BLaER1 treated with 17β-estradiol and CSF1 and Interleukin-3, amounts not matched to agents 10 nM and 100 nM (cell line): ENCODE results near the gene CCDC112.
A peak's percentile ranks its signal among the peaks of the same experiment; 100 is the strongest.

Source experiments
- H3K27ac ChIP-seq, 11 experiments: shearing (Covaris generic); formaldehyde crosslinking; 2 replicates each; pipeline ENCODE4 v1.8.1; 2022
- H3K27me3 ChIP-seq, 11 experiments: shearing (Covaris generic); formaldehyde crosslinking; 2 replicates each; pipeline ENCODE4 v1.8.1; 2022
- H3K36me3 ChIP-seq, 11 experiments: shearing (Covaris generic); formaldehyde crosslinking; 2 replicates each; pipeline ENCODE4 v1.8.1; 2022
- H3K4me1 ChIP-seq, 10 experiments: shearing (Covaris generic); formaldehyde crosslinking; 2 replicates each; pipeline ENCODE4 v1.8.1; 2022
- H3K4me2 ChIP-seq, 11 experiments: shearing (Covaris generic); formaldehyde crosslinking; 2 replicates each; pipeline ENCODE4 v1.8.1; 2022
- H3K4me3 ChIP-seq, 10 experiments: shearing (Covaris generic); formaldehyde crosslinking; 2 replicates each; pipeline ENCODE4 v1.8.1; 2022
- H3K9ac ChIP-seq, 11 experiments: shearing (Covaris generic); formaldehyde crosslinking; 2 replicates each; pipeline ENCODE4 v1.8.1; 2022
- H3K9me3 ChIP-seq, 11 experiments: shearing (Covaris generic); formaldehyde crosslinking; replicated peaks in 1 of 11; 2 replicates each; pipeline ENCODE4 v1.8.1; 2022
- H4K20me1 ChIP-seq, 11 experiments: shearing (Covaris generic); formaldehyde crosslinking; 2 replicates each; pipeline ENCODE4 v1.8.1; 2022
- Cebpa-rat ChIP-seq, 11 experiments: shearing (Covaris generic); IDR thresholded peaks; 2 replicates each; pipeline ENCODE4 v1.8.1; 2022

CCDC112 gene

DNA sequence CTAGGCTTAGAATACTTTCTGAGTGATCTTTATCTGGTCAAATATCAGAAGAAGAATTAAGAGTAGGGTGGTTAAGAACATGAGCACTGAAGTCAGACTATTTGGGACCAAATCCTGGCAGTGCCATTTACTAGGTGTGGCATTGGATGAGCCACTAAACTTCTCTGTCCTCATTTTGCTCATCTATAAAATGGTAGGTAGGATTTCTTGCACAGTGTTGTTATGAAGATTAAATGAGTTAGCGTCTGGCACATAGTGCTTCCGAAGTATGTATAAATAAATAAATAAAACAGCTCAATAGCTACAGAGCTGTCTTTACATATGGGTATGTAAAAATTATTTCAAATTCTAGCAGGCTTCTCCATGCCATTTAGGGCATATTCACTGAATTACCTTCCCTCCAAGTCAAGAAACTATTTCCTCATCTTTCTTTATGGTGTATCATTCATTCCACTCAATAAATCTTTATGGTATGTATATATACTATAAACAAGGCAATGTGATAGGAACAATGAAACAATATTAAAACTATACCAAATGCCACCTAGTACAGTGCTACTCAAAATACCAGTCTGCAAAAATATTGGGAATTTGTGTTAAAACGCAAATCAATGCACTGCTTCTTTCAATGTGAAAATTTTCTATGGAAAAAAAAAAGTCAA, 24.0 kb downstream of the CCDC112 start:
- no peak overlapping the region for H3K4me3 ChIP-seq
- peaks cover 6 to 54% (median 39%) of the 10 kb centered on the region in 10 experiments; a peak in 17 of 20 replicates for H3K4me1 ChIP-seq
- peak overlapping the region in 1 of 11 experiments; percentile 46; a peak in 1 of 22 replicates for H3K9ac ChIP-seq
- no peaks in the 10 kb centered on the region for H3K9me3 ChIP-seq
- no peaks in the 10 kb centered on the region for H4K20me1 ChIP-seq
- H3K27ac ChIP-seq, result peak overlapping the region in 5 of 11 experiments; percentile 20 to 63 (median 56); a peak in 7 of 22 replicates
- peak overlapping the region in 6 of 11 experiments; percentile 37 to 83 (median 77); a peak in 12 of 22 replicates for H3K4me2 ChIP-seq
- peaks cover 8 to 46% (median 15%) of the 10 kb centered on the region in 11 experiments; a peak in 15 of 22 replicates for H3K36me3 ChIP-seq
- TF ChIP-seq Cebpa-rat (IDR thresholded peaks at IDR 0.05), result no peak
- H3K27me3 ChIP-seq, result no peaks in the 10 kb centered on the region

GRCh38 chr5:115271295-115272050, 25.0 kb downstream of the CCDC112 start:
- Histone ChIP-seq H3K36me3 (peaks cover 12 to 52% (median 20%) of the 10 kb centered on the region in 11 experiments; a peak in 19 of 22 replicates), H3K27me3 (no peaks in the 10 kb centered on the region), H3K4me3 (peak overlapping the region in 2 of 10 experiments; percentile 4 to 16; a peak in 1 of 20 replicates), H4K20me1 (no peaks in the 10 kb centered on the region), H3K4me2 (peak overlapping the region in 9 of 11 experiments; percentile 14 to 83 (median 59); a peak in 17 of 22 replicates), H3K4me1 (peaks cover 6 to 54% (median 39%) of the 10 kb centered on the region in 10 experiments; a peak in 17 of 20 replicates), H3K9me3 (no peaks in the 10 kb centered on the region), H3K27ac (peak overlapping the region in 6 of 11 experiments; percentile 17 to 63 (median 54); a peak in 11 of 22 replicates), H3K9ac (peak overlapping the region in 5 of 11 experiments; percentile 29 to 46 (median 38); a peak in 7 of 22 replicates)
- TF ChIP-seq Cebpa-rat (IDR thresholded peaks at IDR 0.05), result no peak

GRCh38 chr5:115267617-115268016, 28.8 kb downstream of the CCDC112 start:
- H4K20me1 ChIP-seq, result no peaks in the 10 kb centered on the region
- H3K4me1 ChIP-seq, result peaks cover 5 to 38% (median 25%) of the 10 kb centered on the region in 10 experiments; a peak in 17 of 20 replicates
- no peak overlapping the region for H3K27ac ChIP-seq

GRCh38 chr5:115265220-115265619, 31.2 kb downstream of the CCDC112 start:
- Histone ChIP-seq H3K27me3 (no peaks in the 10 kb centered on the region), H3K4me2 (no peak overlapping the region)

More at GRCh38 chr5:115267617-115268016, 28.8 kb downstream of the CCDC112 start:
- Histone ChIP-seq H3K4me3 (no peak overlapping the region), H3K4me2 (no peak overlapping the region), H3K9ac (no peak overlapping the region), H3K36me3 (peaks cover 16 to 35% (median 26%) of the 10 kb centered on the region in 11 experiments; a peak in 20 of 22 replicates), H3K27me3 (no peaks in the 10 kb centered on the region), H3K9me3 (no peaks in the 10 kb centered on the region)
- no peak for TF ChIP-seq Cebpa-rat (IDR thresholded peaks at IDR 0.05)

DNA sequence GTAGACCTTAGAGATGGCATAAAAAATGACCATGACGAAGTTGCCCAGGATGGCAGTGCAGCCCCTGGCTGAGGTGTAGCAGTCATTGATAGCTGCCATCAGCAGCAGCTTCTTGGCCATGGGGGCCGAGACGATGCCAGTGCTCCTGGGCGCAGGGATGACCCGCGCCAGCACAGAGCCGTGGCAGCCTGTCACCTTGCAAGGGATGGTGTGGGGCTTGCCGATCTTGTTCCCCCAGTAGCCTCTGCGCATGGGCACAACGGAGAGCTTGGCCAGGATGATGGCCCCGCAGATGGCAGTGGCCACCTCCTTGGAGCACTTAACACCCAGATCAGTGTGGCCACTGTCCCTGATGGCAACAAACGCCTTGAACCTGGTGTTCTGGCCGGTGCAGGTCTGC, 31.7 kb downstream of the CCDC112 start:
- peaks cover 0 to 17% (median 10%) of the 10 kb centered on the region in 11 experiments; a peak in 9 of 22 replicates for H4K20me1 ChIP-seq
- H3K27ac ChIP-seq, result no peak overlapping the region
- no peaks in the 10 kb centered on the region for H3K9me3 ChIP-seq
- H3K9ac ChIP-seq, result no peak overlapping the region
- no peak overlapping the region for H3K4me3 ChIP-seq
- no peaks in the 10 kb centered on the region for H3K27me3 ChIP-seq
- H3K4me1 ChIP-seq, result peaks cover 15 to 32% (median 25%) of the 10 kb centered on the region in 10 experiments
- H3K36me3 ChIP-seq, result peaks cover 17 to 29% (median 22%) of the 10 kb centered on the region in 11 experiments; a peak in 20 of 22 replicates
- no peak for TF ChIP-seq Cebpa-rat (IDR thresholded peaks at IDR 0.05)
- no peak overlapping the region for H3K4me2 ChIP-seq

More at GRCh38 chr5:115265220-115265619, 31.2 kb downstream of the CCDC112 start:
- no peak for TF ChIP-seq Cebpa-rat (IDR thresholded peaks at IDR 0.05)
- H3K9me3 ChIP-seq, result no peaks in the 10 kb centered on the region
- H3K4me1 ChIP-seq, result peaks cover 15 to 31% (median 22%) of the 10 kb centered on the region in 10 experiments
- H3K9ac ChIP-seq, result no peak overlapping the region
- H3K27ac ChIP-seq, result no peak overlapping the region
- H4K20me1 ChIP-seq, result peaks cover 0 to 13% (median 6%) of the 10 kb centered on the region in 11 experiments; a peak in 8 of 22 replicates
- no peak overlapping the region for H3K4me3 ChIP-seq
- H3K36me3 ChIP-seq, result peaks cover 17 to 29% (median 22%) of the 10 kb centered on the region in 11 experiments; a peak in 20 of 22 replicates

DNA sequence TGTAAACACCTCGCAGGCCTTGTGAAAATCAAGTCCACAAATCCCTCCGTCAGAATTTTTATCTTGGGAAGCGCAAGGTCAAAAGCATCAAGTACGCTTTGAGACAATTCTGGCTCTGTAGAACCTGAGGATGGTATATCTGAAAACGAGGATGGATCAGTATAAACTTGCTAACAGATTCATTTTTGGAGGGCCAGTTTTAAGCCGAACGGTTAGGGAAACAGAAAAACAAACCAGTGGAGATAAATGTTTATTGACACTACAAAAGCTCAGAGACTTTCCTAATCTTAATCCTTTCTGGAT, 33.4 kb downstream of the CCDC112 start:
- peaks cover 20 to 40% (median 30%) of the 10 kb centered on the region in 11 experiments; a peak in 21 of 22 replicates for H3K36me3 ChIP-seq
- TF ChIP-seq Cebpa-rat (IDR thresholded peaks at IDR 0.05), result no peak
- no peaks in the 10 kb centered on the region for H3K9me3 ChIP-seq
- peaks cover 8 to 34% (median 27%) of the 10 kb centered on the region in 11 experiments; a peak in 16 of 22 replicates for H4K20me1 ChIP-seq
- H3K4me2 ChIP-seq, result peak overlapping the region; percentile 80 to 98 (median 93)
- peak overlapping the region; percentile 85 to 96 (median 92) for H3K9ac ChIP-seq
- H3K4me3 ChIP-seq, result peak overlapping the region; percentile 73 to 94 (median 86)
- peaks cover 15 to 40% (median 25%) of the 10 kb centered on the region in 10 experiments for H3K4me1 ChIP-seq
- no peaks in the 10 kb centered on the region for H3K27me3 ChIP-seq
- H3K27ac ChIP-seq, result peak overlapping the region; percentile 85 to 98 (median 94)

GRCh38 chr5:115262321-115263077, 34.0 kb downstream of the CCDC112 start, which contains the start of gene PGGT1B:
TSS of gene PGGT1B (minus strand) at chr5:115262877. CDS start at chr5:115262851, 26 bp downstream.
- Histone ChIP-seq H3K27me3 (no peaks in the 10 kb centered on the region), H3K4me2 (peak within 1 kb of the TSS; percentile 80 to 98 (median 93)), H3K9me3 (no peaks in the 10 kb centered on the region), H3K27ac (peak within 1 kb of the TSS; percentile 85 to 98 (median 94)), H3K4me1 (peaks cover 15 to 40% (median 25%) of the 10 kb centered on the region in 10 experiments), H3K9ac (peak within 1 kb of the TSS; percentile 85 to 96 (median 92)), H3K36me3 (peaks cover 15 to 36% (median 27%) of the 10 kb centered on the region in 11 experiments; a peak in 20 of 22 replicates), H4K20me1 (peaks cover 8 to 39% (median 33%) of the 10 kb centered on the region in 11 experiments; a peak in 17 of 22 replicates), H3K4me3 (peak within 1 kb of the TSS; percentile 73 to 94 (median 86))
- TF ChIP-seq Cebpa-rat (IDR thresholded peaks at IDR 0.05), result no peak

DNA sequence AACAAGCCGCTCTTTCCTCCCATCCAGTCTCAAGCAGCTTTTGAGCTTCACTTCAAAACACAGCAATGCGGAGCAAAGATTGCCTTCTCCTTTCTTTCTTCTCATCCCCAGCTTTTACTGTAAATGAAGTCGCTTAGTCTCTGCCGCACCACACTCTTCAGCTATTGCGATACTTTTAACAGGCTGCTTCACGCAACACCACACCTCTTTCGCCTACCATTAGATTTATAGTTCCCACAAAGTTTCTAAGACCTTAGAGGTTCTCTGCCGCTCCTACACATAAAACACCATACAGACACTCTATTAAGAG, 34.5 kb downstream of the CCDC112 start:
- Histone ChIP-seq H3K9me3 (no peaks in the 10 kb centered on the region), H4K20me1 (peaks cover 8 to 45% (median 38%) of the 10 kb centered on the region in 11 experiments; a peak in 17 of 22 replicates), H3K4me1 (peaks cover 15 to 40% (median 25%) of the 10 kb centered on the region in 10 experiments), H3K9ac (peak overlapping the region; percentile 85 to 96 (median 92)), H3K4me3 (peak overlapping the region; percentile 73 to 94 (median 86)), H3K27me3 (no peaks in the 10 kb centered on the region), H3K27ac (peak overlapping the region; percentile 85 to 98 (median 94); a peak in 21 of 22 replicates), H3K36me3 (peaks cover 15 to 41% (median 28%) of the 10 kb centered on the region in 11 experiments; a peak in 21 of 22 replicates), H3K4me2 (peak overlapping the region; percentile 80 to 98 (median 93))
- TF ChIP-seq Cebpa-rat (IDR thresholded peaks at IDR 0.05), result no peak
